ENCODE measurements around the gene MGLL.
A peak's percentile ranks its signal among the peaks of the same experiment; 100 is the strongest.

MGLL gene

DNA sequence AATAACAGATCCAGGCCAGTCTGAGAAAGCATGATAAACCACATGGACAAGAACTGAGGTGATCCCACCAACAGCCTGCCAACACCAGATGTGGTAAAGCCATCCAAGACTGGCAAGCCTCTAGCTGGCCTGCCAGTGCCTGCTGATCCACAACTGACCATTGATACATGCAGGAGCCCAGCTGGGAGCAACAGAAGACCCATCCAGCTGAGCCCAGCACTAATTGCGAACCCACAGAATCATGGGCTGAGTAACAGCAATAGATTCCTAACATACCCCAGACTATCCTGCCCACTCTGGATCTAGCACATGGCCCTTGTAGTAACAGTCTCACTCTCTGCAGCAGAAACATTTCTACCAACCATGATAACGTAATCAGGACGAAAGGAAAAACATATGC lies 10.6 kb downstream of the MGLL start:
- CTCF ChIA-PET, result no interaction called here
- TF ChIP-seq, protein P1, sequence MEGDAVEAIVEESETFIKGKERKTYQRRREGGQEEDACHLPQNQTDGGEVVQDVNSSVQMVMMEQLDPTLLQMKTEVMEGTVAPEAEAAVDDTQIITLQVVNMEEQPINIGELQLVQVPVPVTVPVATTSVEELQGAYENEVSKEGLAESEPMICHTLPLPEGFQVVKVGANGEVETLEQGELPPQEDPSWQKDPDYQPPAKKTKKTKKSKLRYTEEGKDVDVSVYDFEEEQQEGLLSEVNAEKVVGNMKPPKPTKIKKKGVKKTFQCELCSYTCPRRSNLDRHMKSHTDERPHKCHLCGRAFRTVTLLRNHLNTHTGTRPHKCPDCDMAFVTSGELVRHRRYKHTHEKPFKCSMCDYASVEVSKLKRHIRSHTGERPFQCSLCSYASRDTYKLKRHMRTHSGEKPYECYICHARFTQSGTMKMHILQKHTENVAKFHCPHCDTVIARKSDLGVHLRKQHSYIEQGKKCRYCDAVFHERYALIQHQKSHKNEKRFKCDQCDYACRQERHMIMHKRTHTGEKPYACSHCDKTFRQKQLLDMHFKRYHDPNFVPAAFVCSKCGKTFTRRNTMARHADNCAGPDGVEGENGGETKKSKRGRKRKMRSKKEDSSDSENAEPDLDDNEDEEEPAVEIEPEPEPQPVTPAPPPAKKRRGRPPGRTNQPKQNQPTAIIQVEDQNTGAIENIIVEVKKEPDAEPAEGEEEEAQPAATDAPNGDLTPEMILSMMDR (conservative IDR thresholded peaks at IDR 0.05; ENCODE audit: low read depth), result no peak
- H3K27ac ChIP-seq, result no peak overlapping the region
- DNase-seq (ENCODE audit: low spot score), result no peak
- POLR2A ChIA-PET (ENCODE audit: low non-redundant PET), result no interaction called here

DNA sequence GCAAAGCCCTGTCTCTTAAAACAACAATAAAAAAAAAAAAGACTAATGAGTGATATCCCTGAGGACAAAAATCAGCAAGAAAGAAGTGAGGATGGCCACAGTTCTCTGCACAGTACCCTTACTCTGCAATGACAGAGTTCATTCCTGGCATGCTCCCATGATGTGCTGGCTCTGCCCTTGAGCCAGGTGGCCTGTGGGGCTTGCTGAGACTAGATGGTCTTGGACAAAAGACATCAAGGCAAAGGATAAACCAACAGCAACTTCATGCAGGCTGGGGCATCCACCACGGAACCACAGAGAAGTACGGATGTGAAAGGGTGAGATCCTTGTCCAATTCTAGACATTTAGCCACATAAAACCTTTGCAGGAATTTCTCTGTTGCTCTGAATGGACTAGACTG lies 12.7 kb downstream of the MGLL start:
- H3K27ac ChIP-seq, result no peak overlapping the region
- DNase-seq (ENCODE audit: low spot score), result no peak
- CTCF ChIA-PET, result no interaction called here
- POLR2A ChIA-PET (ENCODE audit: low non-redundant PET), result no interaction called here
- TF ChIP-seq, protein P1 (conservative IDR thresholded peaks at IDR 0.05; ENCODE audit: low read depth), result no peak

DNA sequence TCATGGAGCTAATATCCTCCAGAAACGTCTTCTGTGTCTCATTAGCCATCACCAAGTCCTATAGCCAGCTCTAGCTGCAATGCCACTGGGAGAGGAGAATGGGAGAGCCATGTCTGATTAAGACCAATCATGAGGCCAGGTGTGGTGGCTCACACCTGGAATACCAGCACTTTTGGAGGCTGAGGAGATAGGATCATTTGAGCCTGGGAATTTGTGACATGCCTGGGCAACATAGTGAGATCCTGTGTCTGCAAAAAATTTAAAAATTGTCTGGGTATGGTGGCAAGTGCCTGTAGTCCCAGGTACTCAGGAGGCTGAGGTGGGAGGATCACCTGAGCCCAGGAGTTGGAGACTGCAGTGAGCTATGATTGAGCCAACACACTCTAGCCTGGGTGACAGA lies 13.1 kb downstream of the MGLL start:
- CTCF ChIA-PET, result no interaction called here
- POLR2A ChIA-PET (ENCODE audit: low non-redundant PET), result no interaction called here
- TF ChIP-seq, protein P1 (conservative IDR thresholded peaks at IDR 0.05; ENCODE audit: low read depth), result no peak
- DNase-seq (ENCODE audit: low spot score), result no peak
- no peak overlapping the region for H3K27ac ChIP-seq

DNA sequence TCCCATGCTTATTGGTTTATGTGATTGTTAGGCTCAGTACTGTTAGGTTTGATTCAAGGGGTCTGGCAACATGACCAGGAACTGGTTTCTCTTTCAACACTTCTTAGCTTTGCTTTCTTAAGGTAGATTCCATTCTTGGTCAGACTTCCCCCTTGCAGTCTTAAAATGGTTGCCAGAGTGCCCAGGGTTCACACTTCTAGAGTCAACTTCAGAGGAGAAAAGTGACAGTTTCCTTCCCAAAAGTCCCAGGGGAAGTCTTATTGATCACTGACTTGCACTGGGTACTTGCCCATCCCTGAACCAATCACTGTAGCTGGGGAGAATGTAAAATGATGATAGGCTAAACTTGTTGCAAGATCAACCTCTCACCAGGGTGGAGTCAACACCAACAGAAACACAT lies 14.1 kb downstream of the MGLL start:
- TF ChIP-seq, protein P1 (conservative IDR thresholded peaks at IDR 0.05; ENCODE audit: low read depth), result no peak
- ChIA-PET POLR2A (ENCODE audit: low non-redundant PET) (no interaction called here), CTCF (interaction anchor here (1.2 kb wide), 1 partner anchor 18 kb away, joined by 3 read pairs; no protein-coding TSS in a partner anchor)
- DNase-seq (ENCODE audit: low spot score), result no peak
- no peak overlapping the region for H3K27ac ChIP-seq

DNA sequence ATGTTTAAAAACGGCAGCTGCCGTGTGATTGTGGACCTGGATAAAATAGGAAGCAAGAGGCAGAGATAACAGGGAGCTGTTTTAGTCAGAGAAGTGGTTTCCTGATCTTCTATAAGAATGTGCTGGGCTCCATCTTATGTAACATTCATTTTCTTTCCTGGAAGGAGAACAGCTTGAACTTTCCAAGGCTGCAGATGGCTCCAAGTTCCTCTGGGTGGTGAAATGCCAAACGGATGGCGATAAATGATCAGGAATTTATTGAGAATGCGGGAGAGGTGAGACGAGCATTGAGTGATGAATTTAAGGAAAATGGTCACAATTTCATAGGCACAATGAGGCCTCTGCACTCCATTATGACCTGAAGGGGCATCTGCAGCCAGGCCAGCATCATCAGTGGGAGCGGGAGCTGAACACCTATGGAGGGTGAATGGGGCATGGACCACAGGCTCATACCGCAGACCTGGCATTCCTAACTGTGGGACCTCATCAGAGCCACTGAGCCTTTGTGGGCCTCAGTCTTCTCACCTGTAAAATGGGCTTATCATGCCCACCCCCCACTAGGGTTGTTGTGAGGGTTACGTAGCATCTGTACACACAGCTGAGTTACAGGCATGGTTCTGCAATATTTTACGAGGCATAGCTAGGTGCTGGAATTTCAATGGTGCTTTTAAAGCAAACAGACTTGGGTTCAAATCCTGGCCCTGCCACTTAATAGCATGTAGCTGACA lies 17.1 kb downstream of the MGLL start:
- CTCF ChIA-PET, result interaction anchor here (1.0 kb wide), 1 partner anchor 13 kb away, joined by 4 read pairs; no protein-coding TSS in a partner anchor
- DNase-seq (ENCODE audit: low spot score), result no peak
- H3K27ac ChIP-seq, result no peak overlapping the region
- TF ChIP-seq, protein P1 (conservative IDR thresholded peaks at IDR 0.05; ENCODE audit: low read depth), result no peak
- POLR2A ChIA-PET (ENCODE audit: low non-redundant PET), result no interaction called here

DNA sequence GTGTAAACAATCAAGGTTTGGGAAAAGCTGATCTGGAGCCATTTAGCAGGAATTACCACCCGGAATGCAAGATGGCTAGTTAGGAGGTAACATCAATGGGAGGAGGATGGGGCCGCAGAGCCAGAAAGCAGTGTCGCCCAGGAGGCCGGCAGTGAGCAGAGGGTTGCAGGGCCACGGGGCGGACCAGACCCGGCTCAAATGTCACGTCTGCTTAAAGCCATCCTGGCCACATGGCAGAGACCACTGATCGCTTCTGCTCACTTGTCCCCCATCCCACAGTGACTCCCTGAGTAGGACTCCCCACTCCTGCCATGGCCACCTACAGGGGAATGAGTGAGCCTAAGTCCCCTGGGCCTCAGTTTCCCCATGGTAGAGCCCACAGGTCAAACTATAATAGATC lies 18.2 kb downstream of the MGLL start:
- no peak for DNase-seq (ENCODE audit: low spot score)
- peak overlapping the region; percentile 68 for H3K27ac ChIP-seq
- POLR2A ChIA-PET (ENCODE audit: low non-redundant PET), result no interaction called here

More for the DNA sequence above, 18.2 kb downstream of the MGLL start:
- CTCF ChIA-PET, result no interaction called here
- TF ChIP-seq, protein P1 (conservative IDR thresholded peaks at IDR 0.05; ENCODE audit: low read depth), result no peak

Measured in RWPE1 (cell line).